ENCODE measurements around the gene PPP2R5C.

The PPP2R5C gene

GRCh38 chr14:101887219-101887618, 125.7 kb downstream of the PPP2R5C start:
- H3K27ac ChIP-seq (ENCODE audit: low read depth, low read length) = no peak overlapping the region
- peaks cover 32% of the 10 kb centered on the region for H3K36me3 ChIP-seq (ENCODE audit: control insufficient read depth, insufficient read depth, low read length)
- no peaks in the 10 kb centered on the region for H3K27me3 ChIP-seq (ENCODE audit: control insufficient read depth, insufficient read depth, low read length)
- no peak overlapping the region for H3K9ac ChIP-seq (ENCODE audit: low read length)
- no peaks in the 10 kb centered on the region for H3K4me1 ChIP-seq (ENCODE audit: control insufficient read depth, insufficient read depth, low read length)
- no peak overlapping the region for H3K4me3 ChIP-seq (ENCODE audit: low read length)

- Histone ChIP-seq H3K9ac (ENCODE audit: low read length) (no peak overlapping the region), H3K4me3 (ENCODE audit: low read length) (no peak overlapping the region), H3K4me1 (ENCODE audit: control insufficient read depth, insufficient read depth, low read length) (no peaks in the 10 kb centered on the region), H3K36me3 (ENCODE audit: control insufficient read depth, insufficient read depth, low read length) (peaks cover 32% of the 10 kb centered on the region), H3K27ac (ENCODE audit: low read depth, low read length) (no peak overlapping the region), H3K27me3 (ENCODE audit: control insufficient read depth, insufficient read depth, low read length) (no peaks in the 10 kb centered on the region)
These were observed 126.7 kb downstream of the PPP2R5C start for GRCh38 chr14:101888182-101888581.

- Histone ChIP-seq H3K4me3 (ENCODE audit: low read length) (no peak overlapping the region), H3K9ac (ENCODE audit: low read length) (no peak overlapping the region), H3K27ac (ENCODE audit: low read depth, low read length) (no peak overlapping the region), H3K4me1 (ENCODE audit: control insufficient read depth, insufficient read depth, low read length) (no peaks in the 10 kb centered on the region), H3K27me3 (ENCODE audit: control insufficient read depth, insufficient read depth, low read length) (no peaks in the 10 kb centered on the region), H3K36me3 (ENCODE audit: control insufficient read depth, insufficient read depth, low read length) (peaks cover 25% of the 10 kb centered on the region)
These were observed 127.9 kb downstream of the PPP2R5C start for GRCh38 chr14:101889366-101889765.

- H3K9ac ChIP-seq (ENCODE audit: low read length) = no peak overlapping the region
- no peaks in the 10 kb centered on the region for H3K27me3 ChIP-seq (ENCODE audit: control insufficient read depth, insufficient read depth, low read length)
- no peak overlapping the region for H3K4me3 ChIP-seq (ENCODE audit: low read length)
- H3K4me1 ChIP-seq (ENCODE audit: control insufficient read depth, insufficient read depth, low read length) = no peaks in the 10 kb centered on the region
- no peak overlapping the region for H3K27ac ChIP-seq (ENCODE audit: low read depth, low read length)
- peaks cover 21% of the 10 kb centered on the region for H3K36me3 ChIP-seq (ENCODE audit: control insufficient read depth, insufficient read depth, low read length)
These were observed 128.4 kb downstream of the PPP2R5C start for GRCh38 chr14:101889898-101890297.

GRCh38 chr14:101891471-101891870, 130.0 kb downstream of the PPP2R5C start:
- Histone ChIP-seq H3K4me3 (ENCODE audit: low read length) (no peak overlapping the region), H3K9ac (ENCODE audit: low read length) (no peak overlapping the region), H3K4me1 (ENCODE audit: control insufficient read depth, insufficient read depth, low read length) (no peaks in the 10 kb centered on the region), H3K27ac (ENCODE audit: low read depth, low read length) (no peak overlapping the region), H3K36me3 (ENCODE audit: control insufficient read depth, insufficient read depth, low read length) (peaks cover 15% of the 10 kb centered on the region), H3K27me3 (ENCODE audit: control insufficient read depth, insufficient read depth, low read length) (no peaks in the 10 kb centered on the region)

GRCh38 chr14:101893759-101894158, 132.2 kb downstream of the PPP2R5C start:
- Histone ChIP-seq H3K4me3 (ENCODE audit: low read length) (no peak overlapping the region), H3K9ac (ENCODE audit: low read length) (no peak overlapping the region), H3K36me3 (ENCODE audit: control insufficient read depth, insufficient read depth, low read length) (peaks cover 11% of the 10 kb centered on the region), H3K4me1 (ENCODE audit: control insufficient read depth, insufficient read depth, low read length) (no peaks in the 10 kb centered on the region), H3K27ac (ENCODE audit: low read depth, low read length) (no peak overlapping the region), H3K27me3 (ENCODE audit: control insufficient read depth, insufficient read depth, low read length) (no peaks in the 10 kb centered on the region)

GRCh38 chr14:101894365-101895081, 133.0 kb downstream of the PPP2R5C start:
- Histone ChIP-seq H3K9ac (ENCODE audit: low read length) (no peak overlapping the region), H3K4me1 (ENCODE audit: control insufficient read depth, insufficient read depth, low read length) (no peaks in the 10 kb centered on the region), H3K36me3 (ENCODE audit: control insufficient read depth, insufficient read depth, low read length) (peaks cover 16% of the 10 kb centered on the region), H3K27ac (ENCODE audit: low read depth, low read length) (no peak overlapping the region), H3K4me3 (ENCODE audit: low read length) (no peak overlapping the region), H3K27me3 (ENCODE audit: control insufficient read depth, insufficient read depth, low read length) (no peaks in the 10 kb centered on the region)

- Histone ChIP-seq H3K36me3 (ENCODE audit: control insufficient read depth, insufficient read depth, low read length) (peaks cover 17% of the 10 kb centered on the region), H3K27me3 (ENCODE audit: control insufficient read depth, insufficient read depth, low read length) (no peaks in the 10 kb centered on the region), H3K9ac (ENCODE audit: low read length) (no peak overlapping the region), H3K4me3 (ENCODE audit: low read length) (no peak overlapping the region), H3K4me1 (ENCODE audit: control insufficient read depth, insufficient read depth, low read length) (no peaks in the 10 kb centered on the region), H3K27ac (ENCODE audit: low read depth, low read length) (no peak overlapping the region)
These were observed 133.7 kb downstream of the PPP2R5C start for GRCh38 chr14:101895256-101895655.

- H3K4me1 ChIP-seq (ENCODE audit: control insufficient read depth, insufficient read depth, low read length) = no peaks in the 10 kb centered on the region
- H3K27ac ChIP-seq (ENCODE audit: low read depth, low read length) = no peak overlapping the region
- H3K36me3 ChIP-seq (ENCODE audit: control insufficient read depth, insufficient read depth, low read length) = peaks cover 31% of the 10 kb centered on the region
- no peaks in the 10 kb centered on the region for H3K27me3 ChIP-seq (ENCODE audit: control insufficient read depth, insufficient read depth, low read length)
- H3K9ac ChIP-seq (ENCODE audit: low read length) = no peak overlapping the region
- no peak overlapping the region for H3K4me3 ChIP-seq (ENCODE audit: low read length)
These were observed 135.8 kb downstream of the PPP2R5C start for GRCh38 chr14:101897326-101897725.

- H3K36me3 ChIP-seq (ENCODE audit: control insufficient read depth, insufficient read depth, low read length) = peaks cover 39% of the 10 kb centered on the region
- no peaks in the 10 kb centered on the region for H3K4me1 ChIP-seq (ENCODE audit: control insufficient read depth, insufficient read depth, low read length)
- H3K4me3 ChIP-seq (ENCODE audit: low read length) = no peak overlapping the region
- no peaks in the 10 kb centered on the region for H3K27me3 ChIP-seq (ENCODE audit: control insufficient read depth, insufficient read depth, low read length)
- no peak overlapping the region for H3K27ac ChIP-seq (ENCODE audit: low read depth, low read length)
- H3K9ac ChIP-seq (ENCODE audit: low read length) = no peak overlapping the region
These were observed 136.9 kb downstream of the PPP2R5C start for GRCh38 chr14:101898416-101898815.

- Histone ChIP-seq H3K36me3 (ENCODE audit: control insufficient read depth, insufficient read depth, low read length) (peaks cover 37% of the 10 kb centered on the region), H3K27me3 (ENCODE audit: control insufficient read depth, insufficient read depth, low read length) (no peaks in the 10 kb centered on the region), H3K9ac (ENCODE audit: low read length) (no peak overlapping the region), H3K4me1 (ENCODE audit: control insufficient read depth, insufficient read depth, low read length) (no peaks in the 10 kb centered on the region), H3K27ac (ENCODE audit: low read depth, low read length) (no peak overlapping the region), H3K4me3 (ENCODE audit: low read length) (no peak overlapping the region)
These were observed 137.8 kb downstream of the PPP2R5C start for GRCh38 chr14:101899263-101899662.

- peaks cover 43% of the 10 kb centered on the region for H3K36me3 ChIP-seq (ENCODE audit: control insufficient read depth, insufficient read depth, low read length)
- H3K4me3 ChIP-seq (ENCODE audit: low read length) = no peak overlapping the region
- H3K4me1 ChIP-seq (ENCODE audit: control insufficient read depth, insufficient read depth, low read length) = no peaks in the 10 kb centered on the region
- H3K27me3 ChIP-seq (ENCODE audit: control insufficient read depth, insufficient read depth, low read length) = no peaks in the 10 kb centered on the region
- H3K9ac ChIP-seq (ENCODE audit: low read length) = no peak overlapping the region
- H3K27ac ChIP-seq (ENCODE audit: low read depth, low read length) = no peak overlapping the region
These were observed 138.7 kb downstream of the PPP2R5C start for GRCh38 chr14:101900253-101900652.

- no peaks in the 10 kb centered on the region for H3K4me1 ChIP-seq (ENCODE audit: control insufficient read depth, insufficient read depth, low read length)
- H3K4me3 ChIP-seq (ENCODE audit: low read length) = no peak overlapping the region
- no peak overlapping the region for H3K9ac ChIP-seq (ENCODE audit: low read length)
- no peak overlapping the region for H3K27ac ChIP-seq (ENCODE audit: low read depth, low read length)
- H3K36me3 ChIP-seq (ENCODE audit: control insufficient read depth, insufficient read depth, low read length) = peaks cover 55% of the 10 kb centered on the region
- no peaks in the 10 kb centered on the region for H3K27me3 ChIP-seq (ENCODE audit: control insufficient read depth, insufficient read depth, low read length)
These were observed 141.6 kb downstream of the PPP2R5C start for GRCh38 chr14:101903111-101903561.

Measured in rectal smooth muscle tissue (tissue), 1 donor.